Keratinocyte (primary cell): ENCODE data around the gene SCPEP1. TPM values are rescaled to one million over a fixed set of nuclear protein-coding genes. Genes with fewer than 3 reads are reported as not detected.

Source experiments
- DNase-seq: peaks from one replicate; pipeline ENCODE4 v3.0.0-alpha.2; 2011; ENCODE audit warnings: low read depth, missing footprints, low spot score
- FAIRE-seq: peaks from 2 replicates; lab custom pipeline; 2011; peaks lifted over from hg19 to GRCh38; lab: Jason Lieb, UNC
- H2AFZ ChIP-seq: 2 replicates; pipeline ENCODE4 v1.6.0; 2012; ENCODE audit warnings: low read length, control low read depth, inconsistent platforms; ENCODE audit not compliant: control insufficient read depth
- H3K27ac ChIP-seq: 2 replicates; pipeline ENCODE4 v1.5.1; 2011; ENCODE audit warnings: low read length; ENCODE audit not compliant: control insufficient read depth, insufficient read depth
- H3K27me3 ChIP-seq: 3 replicates; pipeline ENCODE4 v1.6.0; 2011; ENCODE audit warnings: low read length; ENCODE audit not compliant: control insufficient read depth, insufficient read depth; ENCODE audit errors: extremely low read depth
- H3K36me3 ChIP-seq, 2 experiments: 2 replicates in 1 of 2; 3 replicates in 1 of 2; pipeline ENCODE4 v1.5.1; 2011; ENCODE audit warnings: low read length in 2 of 2, mild to moderate bottlenecking in 1 of 2; ENCODE audit not compliant: control insufficient read depth in 2 of 2, insufficient read depth in 2 of 2; ENCODE audit errors: extremely low read depth in 1 of 2
- H3K4me1 ChIP-seq: 3 replicates; pipeline ENCODE4 v1.5.1; 2011; ENCODE audit warnings: low read length; ENCODE audit not compliant: control insufficient read depth, insufficient read depth; ENCODE audit errors: extremely low read depth
- H3K4me2 ChIP-seq: 3 replicates; pipeline ENCODE4 v1.6.0; 2011; ENCODE audit warnings: low read depth, low read length; ENCODE audit not compliant: control insufficient read depth, insufficient read depth; ENCODE audit errors: extremely low read depth
- H3K4me3 ChIP-seq, 3 experiments: fragments of 200-600 bp in 1 of 3; sonication (generic) in 1 of 3; 2 replicates in 2 of 3; 3 replicates in 1 of 3; pipeline ENCODE4 v1.5.1; 2011 to 2016; ENCODE audit warnings: low read length in 3 of 3, mild to moderate bottlenecking in 3 of 3, control low read depth in 2 of 3, inconsistent platforms in 1 of 3, low read depth in 1 of 3, mixed read lengths in 1 of 3, mixed run types in 1 of 3, moderate library complexity in 1 of 3; ENCODE audit not compliant: control insufficient read depth in 2 of 3, insufficient read depth in 2 of 3; ENCODE audit errors: extremely low read depth in 1 of 3
- H3K79me2 ChIP-seq: 2 replicates; pipeline ENCODE4 v1.6.0; 2012; ENCODE audit warnings: low read length; ENCODE audit not compliant: control insufficient read depth, insufficient read depth
- H3K9ac ChIP-seq: 3 replicates; pipeline ENCODE4 v1.6.0; 2011; ENCODE audit warnings: low read length; ENCODE audit not compliant: control insufficient read depth, insufficient read depth; ENCODE audit errors: extremely low read depth
- H3K9me1 ChIP-seq: 3 replicates; pipeline ENCODE4 v1.6.0; 2011; ENCODE audit warnings: low read length; ENCODE audit not compliant: control insufficient read depth, insufficient read depth; ENCODE audit errors: extremely low read depth
- H3K9me3 ChIP-seq: 2 replicates; pipeline ENCODE4 v1.5.1; 2012; ENCODE audit warnings: low read depth, low read length; ENCODE audit not compliant: control insufficient read depth
- H4K20me1 ChIP-seq: 3 replicates; pipeline ENCODE4 v1.6.0; 2011; ENCODE audit warnings: low read length; ENCODE audit not compliant: control insufficient read depth, insufficient read depth; ENCODE audit errors: extremely low read depth
- EZH2 ChIP-seq: IDR thresholded peaks from one replicate; pipeline ENCODE4 v1.6.1; 2012; ENCODE audit warnings: inconsistent platforms, mild to moderate bottlenecking, low read length, moderate library complexity
- dilution Hi-C: fragments of 300-500 bp; cut with MboI; formaldehyde crosslinking; loops from one replicate; pipeline ENCODE4 v1.7.0; 2020; ENCODE audit warnings: low sequenced_read_pairs; ENCODE audit not compliant: extremely low pct_ligation_motif_present
- polyA plus RNA-seq, 5 experiments: library from polyadenylated mRNA; depleted of rRNA in 3 of 5; stranded (reverse) in 3 of 5; stranded (forward) in 1 of 5; unstranded in 1 of 5; fragments of >200 nt; gene quantifications; 1 replicate in 1 of 5; 2 replicates in 3 of 5; 3 replicates in 1 of 5; pipeline versions ENCODE4 v1.2.1 to v1.2.3, GENCODE V29; 2011 to 2012; ENCODE audit warnings: missing spikeins in 2 of 5, low read depth in 1 of 5, low replicate concordance in 1 of 5
- TF ChIP-seq, protein P1 (sequence below), 3 experiments: IDR thresholded peaks in 1 of 3; conservative IDR thresholded peaks in 1 of 3; optimal IDR thresholded peaks in 1 of 3; 2 replicates in 2 of 3; 3 replicates in 1 of 3; pipeline versions ENCODE3 to v1.5.1; 2011; ENCODE audit warnings: low read length in 3 of 3, mild to moderate bottlenecking in 3 of 3, moderate library complexity in 2 of 3, control low read depth in 1 of 3, inconsistent platforms in 1 of 3; ENCODE audit not compliant: insufficient read depth in 2 of 3; ENCODE audit errors: extremely low read depth in 1 of 3

Gene SCPEP1
- polyA plus RNA-seq, 1 donor (not counting 4 experiments of a cell fraction or from before 2014, with no cell fraction given): 34.4 TPM

DNA sequence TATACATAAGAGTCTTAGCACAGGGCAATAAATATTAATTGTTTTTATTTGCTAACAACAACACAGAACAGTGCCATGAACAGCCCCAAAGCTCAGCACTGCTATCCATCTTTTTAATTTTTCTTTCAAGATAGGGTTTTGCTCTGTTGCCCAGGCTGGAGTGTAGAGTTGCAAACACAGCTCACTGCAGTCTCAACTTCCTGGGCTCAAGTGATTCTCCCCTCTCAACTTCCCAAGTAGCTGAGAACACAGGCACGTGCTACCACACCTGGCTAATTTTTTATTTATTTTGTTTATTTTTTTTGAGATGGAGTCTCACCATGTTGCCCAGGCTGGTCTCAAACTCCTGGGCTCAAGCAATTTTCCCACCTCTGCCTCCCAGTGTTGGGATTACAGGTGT, 59.5 kb downstream of the SCPEP1 start:
- dilution Hi-C loops: no loop called here
- TF ChIP-seq, protein P1, sequence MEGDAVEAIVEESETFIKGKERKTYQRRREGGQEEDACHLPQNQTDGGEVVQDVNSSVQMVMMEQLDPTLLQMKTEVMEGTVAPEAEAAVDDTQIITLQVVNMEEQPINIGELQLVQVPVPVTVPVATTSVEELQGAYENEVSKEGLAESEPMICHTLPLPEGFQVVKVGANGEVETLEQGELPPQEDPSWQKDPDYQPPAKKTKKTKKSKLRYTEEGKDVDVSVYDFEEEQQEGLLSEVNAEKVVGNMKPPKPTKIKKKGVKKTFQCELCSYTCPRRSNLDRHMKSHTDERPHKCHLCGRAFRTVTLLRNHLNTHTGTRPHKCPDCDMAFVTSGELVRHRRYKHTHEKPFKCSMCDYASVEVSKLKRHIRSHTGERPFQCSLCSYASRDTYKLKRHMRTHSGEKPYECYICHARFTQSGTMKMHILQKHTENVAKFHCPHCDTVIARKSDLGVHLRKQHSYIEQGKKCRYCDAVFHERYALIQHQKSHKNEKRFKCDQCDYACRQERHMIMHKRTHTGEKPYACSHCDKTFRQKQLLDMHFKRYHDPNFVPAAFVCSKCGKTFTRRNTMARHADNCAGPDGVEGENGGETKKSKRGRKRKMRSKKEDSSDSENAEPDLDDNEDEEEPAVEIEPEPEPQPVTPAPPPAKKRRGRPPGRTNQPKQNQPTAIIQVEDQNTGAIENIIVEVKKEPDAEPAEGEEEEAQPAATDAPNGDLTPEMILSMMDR (optimal IDR thresholded peaks at IDR 0.05 in 1 of 3, IDR thresholded peaks at IDR 0.05 in 1 of 3, conservative IDR thresholded peaks at IDR 0.05 in 1 of 3; ENCODE audit: extremely low read depth in 1 of 3, insufficient read depth in 2 of 3, low read length in 3 of 3): no peak
- no peak for TF ChIP-seq EZH2
- H3K79me2 ChIP-seq: no peaks in the 10 kb centered on the region
- no peak overlapping the region for H3K27ac ChIP-seq
- no peaks in the 10 kb centered on the region for H3K36me3 ChIP-seq
- H3K27me3 ChIP-seq: peaks cover 20% of the 10 kb centered on the region
- H3K9me1 ChIP-seq: no peaks in the 10 kb centered on the region
- DNase-seq (no peak), FAIRE-seq (no peak)
- H4K20me1 ChIP-seq: no peaks in the 10 kb centered on the region
- H3K4me1 ChIP-seq: peaks cover 8% of the 10 kb centered on the region
- H3K9me3 ChIP-seq: no peaks in the 10 kb centered on the region
- no peak overlapping the region for H3K9ac ChIP-seq
- no peak overlapping the region for H2AFZ ChIP-seq
- H3K4me3 ChIP-seq: no peak overlapping the region
- no peak overlapping the region for H3K4me2 ChIP-seq

DNA sequence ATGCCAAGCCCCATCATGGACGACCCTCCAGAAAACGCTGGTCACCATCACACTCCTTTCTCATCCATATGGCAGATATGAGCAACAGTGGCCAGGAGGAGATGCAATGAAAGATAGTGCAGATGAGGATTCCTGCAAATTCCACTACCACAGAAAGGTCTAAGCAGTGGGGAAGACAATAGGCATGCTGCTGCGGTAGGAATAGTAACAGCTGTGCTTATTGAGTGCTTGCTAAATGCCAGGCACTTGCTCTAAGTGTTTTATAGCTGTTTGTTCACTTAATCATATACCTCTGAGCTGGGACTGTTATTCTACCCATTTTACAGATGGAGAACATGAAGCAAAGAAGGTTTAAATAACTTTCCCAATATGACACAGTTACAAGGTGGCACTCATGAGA, 60.6 kb downstream of the SCPEP1 start:
- no peak for DNase-seq
- Histone ChIP-seq H2AFZ (no peak overlapping the region), H3K9ac (no peak overlapping the region), H3K27ac (no peak overlapping the region), H3K79me2 (no peaks in the 10 kb centered on the region), H3K4me3 (no peak overlapping the region), H3K36me3 (no peaks in the 10 kb centered on the region), H3K4me2 (no peak overlapping the region), H3K9me3 (no peaks in the 10 kb centered on the region), H3K9me1 (no peaks in the 10 kb centered on the region), H4K20me1 (no peaks in the 10 kb centered on the region), H3K4me1 (peaks cover 8% of the 10 kb centered on the region), H3K27me3 (peaks cover 25% of the 10 kb centered on the region)
- TF ChIP-seq EZH2: no peak
- TF ChIP-seq, protein P1 (optimal IDR thresholded peaks at IDR 0.05 in 1 of 3, IDR thresholded peaks at IDR 0.05 in 1 of 3, conservative IDR thresholded peaks at IDR 0.05 in 1 of 3; ENCODE audit: extremely low read depth in 1 of 3, insufficient read depth in 2 of 3, low read length in 3 of 3): no peak
- dilution Hi-C loops: no loop called here
- FAIRE-seq: no peak
